HCT116 (cell line): Measurements from ENCODE around the gene POGLUT3. TPM values are rescaled to one million over a fixed set of nuclear protein-coding genes. Genes with fewer than 3 reads are reported as not detected.

Source experiments
- ATAC-seq: fragments of 200-7000 bp; cut with Tn5 transposase; 2 replicates; pipeline ENCODE4 v1.9.1; 2020; ENCODE audit warnings: mild to moderate bottlenecking, moderate library complexity
- BruUV-seq: library from RNA; stranded (reverse); fragments of 400-500 nt; replicated peaks from 2 replicates; lab custom pipeline; 2021; lab: Mats Ljungman, UMichigan
- CTCF ChIA-PET: fragments of 300-600 bp; sonication (Branson Sonifier 250); formaldehyde crosslinking; loops from one replicate; lab custom pipeline; 2021; ENCODE audit warnings: antibody characterized with exemption; lab: Charles Lee
- POLR2A ChIA-PET: fragments of 300-600, 350-600 bp; sonication (Branson Sonifier 250); formaldehyde crosslinking; loops from one replicate; lab custom pipeline; 2021; ENCODE audit warnings: antibody characterized with exemption; lab: Charles Lee
- RAD21 ChIA-PET, 2 experiments: fragments of 300-600 bp; sonication (Branson Sonifier 250); formaldehyde crosslinking; loops; one replicate each; lab custom pipeline; 2023; ENCODE audit warnings: low total read pairs in 2 of 2; ENCODE audit not compliant: uncharacterized antibody in 2 of 2, unreplicated experiment in 2 of 2, low non-redundant PET in 1 of 2; lab: Charles Lee
- DNase-seq: peaks from one replicate; pipeline ENCODE4 v3.0.0-alpha.2; 2010; ENCODE audit warnings: low read depth, low spot score
- H2AFZ ChIP-seq: fragments of 200-600 bp; shearing (Covaris generic), sonication (generic); 2 replicates; pipeline ENCODE4 v1.6.1; 2017; ENCODE audit warnings: low read depth, mixed run types, mixed read lengths, antibody characterized with exemption, low read length; ENCODE audit not compliant: poor library complexity, severe bottlenecking
- H3K27ac ChIP-seq: 2 replicates; pipeline ENCODE4 v1.5.1; 2012; ENCODE audit warnings: low read depth, low read length
- H3K27me3 ChIP-seq: fragments of 200-600 bp; sonication (generic); 2 replicates; pipeline ENCODE4 v1.6.1; 2016; ENCODE audit warnings: mixed run types, low read length, mixed read lengths; ENCODE audit not compliant: insufficient read depth
- H3K36me3 ChIP-seq, 2 experiments: fragments of 200-500 bp in 1 of 2; fragments of 200-600 bp in 1 of 2; sonication (Bioruptor generic) in 1 of 2; sonication (generic) in 1 of 2; 2 replicates each; pipeline versions ENCODE4 v1.5.1 to v1.6.1; 2014 to 2016; ENCODE audit warnings: low read length in 2 of 2, inconsistent platforms in 1 of 2, mixed read lengths in 1 of 2, mixed run types in 1 of 2; ENCODE audit not compliant: insufficient read depth in 2 of 2, control insufficient read depth in 1 of 2
- H3K4me1 ChIP-seq, 2 experiments: fragments of 200-600 bp in 1 of 2; sonication (generic) in 1 of 2; 2 replicates each; pipeline versions ENCODE4 v1.5.1 to v1.6.1; 2012 to 2017; ENCODE audit warnings: low read length in 2 of 2, inconsistent platforms in 1 of 2, mild to moderate bottlenecking in 1 of 2, mixed read lengths in 1 of 2, mixed run types in 1 of 2, moderate library complexity in 1 of 2; ENCODE audit not compliant: insufficient read depth in 2 of 2, control insufficient read depth in 1 of 2
- H3K4me2 ChIP-seq: fragments of 200-600 bp; sonication (generic); 2 replicates; pipeline ENCODE4 v1.6.1; 2017; ENCODE audit warnings: mixed run types, low read length, mixed read lengths
- H3K4me3 ChIP-seq, 2 experiments: fragments of 200-600 bp in 1 of 2; sonication (generic) in 1 of 2; replicated peaks in 1 of 2; 2 replicates each; pipeline ENCODE4 v1.5.1; 2011 to 2016; ENCODE audit warnings: low read length in 2 of 2, control low read depth in 1 of 2, low read depth in 1 of 2, mild to moderate bottlenecking in 1 of 2, mixed read lengths in 1 of 2, mixed run types in 1 of 2
- H3K79me2 ChIP-seq: fragments of 200-600 bp; sonication (generic); 2 replicates; pipeline ENCODE4 v1.6.1; 2017; ENCODE audit warnings: mild to moderate bottlenecking, mixed run types, low read length, moderate library complexity, mixed read lengths; ENCODE audit not compliant: insufficient read depth
- H3K9ac ChIP-seq: fragments of 200-600 bp; sonication (generic); 2 replicates; pipeline ENCODE4 v1.6.1; 2016; ENCODE audit warnings: low read length, mixed read lengths
- H3K9me2 ChIP-seq: fragments of 200-600 bp; sonication (generic), shearing (Covaris generic); 2 replicates; pipeline ENCODE4 v1.6.1; 2017; ENCODE audit warnings: mixed run types, mild to moderate bottlenecking, moderate library complexity; ENCODE audit not compliant: insufficient read depth
- H3K9me3 ChIP-seq, 2 experiments: fragments of 200-500 bp in 1 of 2; fragments of 200-600 bp in 1 of 2; sonication (Bioruptor generic) in 1 of 2; sonication (generic) in 1 of 2; 2 replicates each; pipeline ENCODE4 v1.6.1; 2014 to 2017; ENCODE audit warnings: low read length in 2 of 2, mixed read lengths in 2 of 2, inconsistent platforms in 1 of 2, low read depth in 1 of 2, mild to moderate bottlenecking in 1 of 2, mixed run types in 1 of 2, moderate library complexity in 1 of 2; ENCODE audit not compliant: control insufficient read depth in 1 of 2, insufficient read depth in 1 of 2
- H4K20me1 ChIP-seq: fragments of 200-600 bp; sonication (generic), shearing (Covaris generic); 2 replicates; pipeline ENCODE4 v1.6.1; 2017; ENCODE audit warnings: mixed run types, mild to moderate bottlenecking, moderate library complexity; ENCODE audit not compliant: insufficient read depth
- ATF3 ChIP-seq: IDR thresholded peaks from 2 replicates; pipeline ENCODE4 v1.6.1; 2012
- CBX3 ChIP-seq: IDR thresholded peaks from 2 replicates; pipeline ENCODE4 v1.6.1; 2012; ENCODE audit warnings: low read depth
- CTCF ChIP-seq, 3 experiments: fragments of 200-600 bp in 1 of 3; sonication (generic) in 1 of 3; IDR thresholded peaks in 2 of 3; conservative IDR thresholded peaks in 1 of 3; 2 replicates each; pipeline ENCODE4 v1.5.1; 2012 to 2017; ENCODE audit warnings: low read depth in 2 of 3, low read length in 2 of 3, antibody characterized with exemption in 1 of 3, borderline replicate concordance in 1 of 3, control low read depth in 1 of 3, mild to moderate bottlenecking in 1 of 3, mixed read lengths in 1 of 3, mixed run types in 1 of 3, moderate library complexity in 1 of 3; ENCODE audit not compliant: insufficient read depth in 1 of 3
- EGR1 ChIP-seq: IDR thresholded peaks from 2 replicates; pipeline ENCODE4 v1.6.1; 2012; ENCODE audit warnings: low read depth
- ELF1 ChIP-seq: IDR thresholded peaks from 2 replicates; pipeline ENCODE4 v1.6.1; 2012; ENCODE audit warnings: low read depth, borderline replicate concordance
- EZH2 ChIP-seq: fragments of 200-600 bp; sonication (generic); IDR thresholded peaks from 2 replicates; pipeline ENCODE4 v1.6.1; 2017; ENCODE audit warnings: antibody characterized with exemption, mixed run types
- POLR2A ChIP-seq: IDR thresholded peaks from 2 replicates; pipeline ENCODE4 v1.7.0; 2011; ENCODE audit warnings: borderline replicate concordance; ENCODE audit not compliant: insufficient read depth, insufficient read length; ENCODE audit errors: extremely low read depth
- POLR2AphosphoS5 ChIP-seq: IDR thresholded peaks from 2 replicates; pipeline ENCODE4 v1.6.1; 2011; ENCODE audit warnings: mild to moderate bottlenecking, low read depth, low read length, moderate library complexity
- REST ChIP-seq: IDR thresholded peaks from 2 replicates; pipeline ENCODE4 v1.6.1; 2012; ENCODE audit warnings: low read depth
- SIN3A ChIP-seq: IDR thresholded peaks from 2 replicates; pipeline ENCODE4 v1.6.1; 2012; ENCODE audit warnings: low read depth
- SP1 ChIP-seq: IDR thresholded peaks from 2 replicates; pipeline ENCODE4 v1.6.1; 2012; ENCODE audit warnings: low read depth
- SRF ChIP-seq: IDR thresholded peaks from 2 replicates; pipeline ENCODE4 v1.6.1; 2012; ENCODE audit warnings: low read depth
- YY1 ChIP-seq: IDR thresholded peaks from 2 replicates; pipeline ENCODE4 v1.6.1; 2011; ENCODE audit warnings: low read length, low read depth, moderate library complexity, mild to moderate bottlenecking; ENCODE audit not compliant: insufficient replicate concordance; ENCODE audit errors: extremely low read depth
- ZBTB33 ChIP-seq: IDR thresholded peaks from 2 replicates; pipeline ENCODE4 v1.6.1; 2011; ENCODE audit warnings: mild to moderate bottlenecking, low read length, moderate library complexity; ENCODE audit not compliant: insufficient replicate concordance; ENCODE audit errors: extremely low read depth
- ZFX ChIP-seq: fragments of 450-650 bp; IDR thresholded peaks from 2 replicates; pipeline ENCODE4 v1.6.1; 2017
- ZNF274 ChIP-seq: fragments of 200-500 bp; sonication (Bioruptor generic); IDR thresholded peaks from 2 replicates; pipeline ENCODE4 v1.6.1; 2014; ENCODE audit warnings: mild to moderate bottlenecking, low read depth, low read length, inconsistent platforms
- intact Hi-C: fragments of 100-400 bp; cut with micrococcal nuclease; formaldehyde crosslinking; loops from 2 replicates; pipeline ENCODE4 v1.10.0; 2022
- total RNA-seq: library from RNA; stranded (reverse); gene quantifications from one replicate; pipeline ENCODE4 v1.2.1, GENCODE V29; 2021; ENCODE audit not compliant: unreplicated experiment

POGLUT3 gene
- total RNA-seq, 1 experiment from 2014 or later: 22.0 TPM

- TF ChIP-seq POLR2AphosphoS5 (peak; percentile 99), EGR1 (no peak), ATF3 (no peak)
These were observed 30.9 kb downstream of the POGLUT3 start, which contains the start of gene C11orf65 (continued) for GRCh38 chr11:108467091-108467823.

- no peaks in the 10 kb centered on the region for H3K36me3 ChIP-seq
- no peaks in the 10 kb centered on the region for H3K27me3 ChIP-seq
- H3K9me2 ChIP-seq: no peaks in the 10 kb centered on the region
- H3K4me2 ChIP-seq: peak overlapping the region; percentile 85
- ChIA-PET RAD21 (no interaction called here), CTCF (no interaction called here), POLR2A (no interaction called here)
- no TSS peak for BruUV-seq
- H3K9ac ChIP-seq: peak overlapping the region; percentile 87
- H4K20me1 ChIP-seq: no peaks in the 10 kb centered on the region
- no peaks in the 10 kb centered on the region for H3K79me2 ChIP-seq
- no peak overlapping the region for H2AFZ ChIP-seq
- H3K4me3 ChIP-seq: peak overlapping the region; percentile 60 to 88
- ATAC-seq: no peak
- intact Hi-C loops: loop anchor here (2.0 kb wide), 1 partner anchor 30 kb away; no protein-coding TSS in a partner anchor
- peaks cover 5 to 14% of the 10 kb centered on the region in 2 experiments; a peak in 3 of 4 replicates for H3K4me1 ChIP-seq
- DNase-seq: no peak
- H3K27ac ChIP-seq: peak overlapping the region; percentile 86; the same call in 1 of the 2 replicates
- no peaks in the 10 kb centered on the region for H3K9me3 ChIP-seq
- TF ChIP-seq ZNF274 (no peak), ZBTB33 (no peak), ZFX (no peak), REST (no peak), POLR2AphosphoS5 (no peak), CBX3 (no peak), YY1 (no peak), ELF1 (no peak), ATF3 (no peak), SIN3A (no peak), POLR2A (no peak), CTCF (IDR thresholded peaks at IDR 0.05 in 2 of 3, conservative IDR thresholded peaks at IDR 0.05 in 1 of 3; ENCODE audit: borderline replicate concordance in 1 of 3, insufficient read depth in 1 of 3, low read depth in 2 of 3, low read length in 2 of 3) (no peak), EGR1 (no peak), EZH2 (no peak), SRF (no peak), SP1 (no peak)
These were observed 31.8 kb downstream of the POGLUT3 start for GRCh38 chr11:108466405-108466804.
